ENCODE results near the gene ASTN2.

DNA sequence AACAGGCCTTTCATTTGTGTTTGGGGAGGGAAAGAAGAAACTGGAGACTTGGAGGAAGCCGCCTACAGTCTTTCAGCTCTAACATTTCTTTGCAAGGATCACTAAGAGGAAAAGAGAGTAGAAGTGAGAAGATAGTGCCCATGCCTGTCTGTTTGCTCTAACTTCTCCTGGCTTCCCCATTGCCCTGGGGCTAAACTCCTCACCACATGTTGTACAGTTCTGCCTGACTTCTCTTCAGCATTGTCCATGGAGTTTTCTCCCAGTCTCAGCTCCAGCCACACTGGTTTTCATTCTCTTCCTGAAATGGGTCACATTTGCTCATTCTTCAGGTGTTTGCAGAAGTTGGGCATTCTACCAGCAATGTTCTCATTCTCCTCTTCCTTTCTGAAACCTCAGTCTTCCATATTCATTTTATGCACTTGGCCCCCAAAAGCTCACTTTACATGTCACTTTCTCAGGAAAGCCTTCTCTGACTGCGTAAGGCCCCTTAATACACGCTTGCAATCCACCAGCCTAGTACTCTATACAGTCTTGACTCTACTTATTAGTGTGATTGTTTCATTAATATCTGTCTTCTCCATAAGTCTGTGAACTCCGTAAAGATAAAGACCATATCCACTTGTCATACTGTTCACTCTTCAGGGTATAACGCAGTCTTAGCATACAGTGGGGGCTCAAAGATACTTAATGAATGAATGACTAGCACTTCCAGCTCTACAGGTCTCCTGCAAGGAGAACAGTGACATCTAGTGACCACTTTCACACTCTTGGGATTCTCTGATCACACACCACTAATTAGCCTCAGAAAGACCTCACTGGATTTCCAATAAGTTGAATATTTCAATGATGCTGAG, 768.0 kb downstream of the ASTN2 start:
- TF ChIP-seq, protein P1, sequence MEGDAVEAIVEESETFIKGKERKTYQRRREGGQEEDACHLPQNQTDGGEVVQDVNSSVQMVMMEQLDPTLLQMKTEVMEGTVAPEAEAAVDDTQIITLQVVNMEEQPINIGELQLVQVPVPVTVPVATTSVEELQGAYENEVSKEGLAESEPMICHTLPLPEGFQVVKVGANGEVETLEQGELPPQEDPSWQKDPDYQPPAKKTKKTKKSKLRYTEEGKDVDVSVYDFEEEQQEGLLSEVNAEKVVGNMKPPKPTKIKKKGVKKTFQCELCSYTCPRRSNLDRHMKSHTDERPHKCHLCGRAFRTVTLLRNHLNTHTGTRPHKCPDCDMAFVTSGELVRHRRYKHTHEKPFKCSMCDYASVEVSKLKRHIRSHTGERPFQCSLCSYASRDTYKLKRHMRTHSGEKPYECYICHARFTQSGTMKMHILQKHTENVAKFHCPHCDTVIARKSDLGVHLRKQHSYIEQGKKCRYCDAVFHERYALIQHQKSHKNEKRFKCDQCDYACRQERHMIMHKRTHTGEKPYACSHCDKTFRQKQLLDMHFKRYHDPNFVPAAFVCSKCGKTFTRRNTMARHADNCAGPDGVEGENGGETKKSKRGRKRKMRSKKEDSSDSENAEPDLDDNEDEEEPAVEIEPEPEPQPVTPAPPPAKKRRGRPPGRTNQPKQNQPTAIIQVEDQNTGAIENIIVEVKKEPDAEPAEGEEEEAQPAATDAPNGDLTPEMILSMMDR (conservative IDR thresholded peaks at IDR 0.05 in 1 of 2, IDR thresholded peaks at IDR 0.05 in 1 of 2; ENCODE audit: extremely low read depth in 1 of 2, insufficient read depth in 1 of 2, low read depth in 1 of 2, low read length in 2 of 2): peak; percentile 69 to 81
- TF ChIP-seq EZH2 (IDR thresholded peaks at IDR 0.05; ENCODE audit: borderline replicate concordance, low read length): no peak
